ENCODE measurements around the gene SMIM44.
A peak's percentile ranks its signal among the peaks of the same experiment; 100 is the strongest.
"Not testable (repeated sequence)": the region's sequence is repeated elsewhere in the genome, so short reads cannot be mapped to it uniquely, and the experiment has no call there.

SMIM44 gene

GRCh38 chr19:3511506-3512251 is 28.4 kb upstream of the SMIM44 start:
- Mint-ChIP-seq H3K4me3 (no peak overlapping the region), H3K36me3 (peaks cover 21 to 24% of the 10 kb centered on the region in 2 donors), H3K9me3 (no peaks in the 10 kb centered on the region), H3K27ac (no peak overlapping the region), H3K4me1 (peaks cover 49 to 84% of the 10 kb centered on the region in 2 donors), H3K27me3 (no peaks in the 10 kb centered on the region)
- DNase-seq (no peak), ATAC-seq (replicated peaks) (no peak)

- Mint-ChIP-seq H3K27ac (no peak overlapping the region), H3K4me1 (peaks cover 43 to 76% of the 10 kb centered on the region in 2 donors), H3K36me3 (peaks cover 23% of the 10 kb centered on the region in 2 donors), H3K9me3 (no peaks in the 10 kb centered on the region), H3K27me3 (no peaks in the 10 kb centered on the region), H3K4me3 (no peak overlapping the region)
- no peak for DNase-seq
- ATAC-seq (replicated peaks) = no peak
Measured at GRCh38 chr19:3510727-3511126, 27.5 kb upstream of the SMIM44 start.

GRCh38 chr19:3509566-3509989 is 26.3 kb upstream of the SMIM44 start:
- no peak for DNase-seq
- no peaks in the 10 kb centered on the region for H3K9me3 Mint-ChIP-seq
- ATAC-seq (replicated peaks) = no peak
- peaks cover 23% of the 10 kb centered on the region in 2 donors for H3K36me3 Mint-ChIP-seq
- H3K4me3 Mint-ChIP-seq = peak overlapping the region in 1 of 2 donors; percentile 39
- H3K27me3 Mint-ChIP-seq = no peaks in the 10 kb centered on the region
- peak overlapping the region; percentile 63 for H3K27ac Mint-ChIP-seq
- peaks cover 44 to 69% of the 10 kb centered on the region in 2 donors for H3K4me1 Mint-ChIP-seq

- DNase-seq (no peak), ATAC-seq (replicated peaks) (no peak)
- Mint-ChIP-seq H3K27me3 (no peaks in the 10 kb centered on the region), H3K4me3 (peak overlapping the region in 1 of 2 donors; percentile 11), H3K4me1 (peaks cover 40 to 68% of the 10 kb centered on the region in 2 donors), H3K36me3 (peaks cover 23% of the 10 kb centered on the region in 2 donors), H3K9me3 (no peaks in the 10 kb centered on the region), H3K27ac (peak overlapping the region; percentile 57)
Measured at GRCh38 chr19:3508771-3509535, 25.7 kb upstream of the SMIM44 start.

- peak overlapping the region in 1 of 2 donors; percentile 11 for H3K4me3 Mint-ChIP-seq
- peaks cover 37 to 66% of the 10 kb centered on the region in 2 donors for H3K4me1 Mint-ChIP-seq
- H3K9me3 Mint-ChIP-seq; H3K27me3 Mint-ChIP-seq; ATAC-seq (replicated peaks); DNase-seq: not testable (repeated sequence)
- H3K27ac Mint-ChIP-seq = peak overlapping the region; percentile 31
- peaks cover 23% of the 10 kb centered on the region in 2 donors for H3K36me3 Mint-ChIP-seq
Measured at GRCh38 chr19:3508121-3508661, 24.9 kb upstream of the SMIM44 start.

GRCh38 chr19:3507371-3508120 is 24.3 kb upstream of the SMIM44 start:
- H3K4me3 Mint-ChIP-seq = peak overlapping the region; percentile 88

GRCh38 chr19:3506384-3507340 is 23.4 kb upstream of the SMIM44 start:
- DNase-seq (no peak), ATAC-seq (replicated peaks) (no peak)
- no peaks in the 10 kb centered on the region for H3K27me3 Mint-ChIP-seq
- peaks cover 33 to 56% of the 10 kb centered on the region in 2 donors for H3K4me1 Mint-ChIP-seq
- peak overlapping the region; percentile 88 to 96 for H3K4me3 Mint-ChIP-seq
- peaks cover 23% of the 10 kb centered on the region in 2 donors for H3K36me3 Mint-ChIP-seq
- H3K27ac Mint-ChIP-seq = peak overlapping the region; percentile 96
- H3K9me3 Mint-ChIP-seq = no peaks in the 10 kb centered on the region

More at GRCh38 chr19:3507371-3508120, 24.3 kb upstream of the SMIM44 start:
- no peak for ATAC-seq (replicated peaks)
- peaks cover 23% of the 10 kb centered on the region in 2 donors for H3K36me3 Mint-ChIP-seq
- DNase-seq = no peak
- no peaks in the 10 kb centered on the region for H3K9me3 Mint-ChIP-seq
- peak overlapping the region; percentile 96 for H3K27ac Mint-ChIP-seq
- H3K27me3 Mint-ChIP-seq = no peaks in the 10 kb centered on the region
- peaks cover 36 to 65% of the 10 kb centered on the region in 2 donors for H3K4me1 Mint-ChIP-seq

- Mint-ChIP-seq H3K9me3 (no peaks in the 10 kb centered on the region), H3K4me1 (peaks cover 36 to 54% of the 10 kb centered on the region in 2 donors), H3K27ac (peak within 1 kb of the TSS; percentile 97), H3K4me3 (peak within 1 kb of the TSS; percentile 88 to 96), H3K36me3 (peaks cover 19 to 20% of the 10 kb centered on the region in 2 donors), H3K27me3 (no peaks in the 10 kb centered on the region)
- DNase-seq (peak; percentile 99), ATAC-seq (replicated peaks) (peak; percentile 91 to 97)
Measured at GRCh38 chr19:3505598-3506383, 22.6 kb upstream of the SMIM44 start, which contains the start of gene FZR1. Gene FZR1 (plus strand): TSS chr19:3506311. CDS start chr19:3522990, 16,679 bp downstream.

- peaks cover 16% of the 10 kb centered on the region in 2 donors for H3K36me3 Mint-ChIP-seq
- no peaks in the 10 kb centered on the region for H3K27me3 Mint-ChIP-seq
- no peaks in the 10 kb centered on the region for H3K9me3 Mint-ChIP-seq
- DNase-seq (no peak), ATAC-seq (replicated peaks) (no peak)
- peak overlapping the region; percentile 88 to 96 for H3K4me3 Mint-ChIP-seq
- H3K4me1 Mint-ChIP-seq = peaks cover 33 to 52% of the 10 kb centered on the region in 2 donors
- peak overlapping the region; percentile 39 for H3K27ac Mint-ChIP-seq
Measured at GRCh38 chr19:3504735-3505134, 21.5 kb upstream of the SMIM44 start.

GRCh38 chr19:3503036-3503572 is 19.9 kb upstream of the SMIM44 start:
- Mint-ChIP-seq H3K4me1 (peaks cover 25 to 47% of the 10 kb centered on the region in 2 donors), H3K4me3 (no peak overlapping the region), H3K27ac (no peak overlapping the region), H3K36me3 (peaks cover 8 to 13% of the 10 kb centered on the region in 2 donors), H3K27me3 (no peaks in the 10 kb centered on the region), H3K9me3 (no peaks in the 10 kb centered on the region)
- DNase-seq (no peak), ATAC-seq (replicated peaks) (no peak)

GRCh38 chr19:3501780-3502179 is 18.5 kb upstream of the SMIM44 start:
- Mint-ChIP-seq H3K27ac (no peak overlapping the region), H3K4me3 (no peak overlapping the region), H3K9me3 (no peaks in the 10 kb centered on the region), H3K36me3 (peaks cover 6 to 20% of the 10 kb centered on the region in 2 donors), H3K27me3 (no peaks in the 10 kb centered on the region), H3K4me1 (peaks cover 20 to 41% of the 10 kb centered on the region in 2 donors)
- DNase-seq (no peak), ATAC-seq (replicated peaks) (no peak)

GRCh38 chr19:3500429-3501101 is 17.3 kb upstream of the SMIM44 start, which contains the start of gene DOHH:
Gene DOHH (minus strand): TSS chr19:3500674. CDS start chr19:3496814, 3,860 bp downstream.
- ATAC-seq (replicated peaks) = peak; percentile 92 to 93
- peak; percentile 96 for DNase-seq
- Mint-ChIP-seq H3K27me3 (no peaks in the 10 kb centered on the region), H3K27ac (peak within 1 kb of the TSS; percentile 100), H3K36me3 (peaks cover 9 to 25% of the 10 kb centered on the region in 2 donors), H3K4me3 (peak within 1 kb of the TSS; percentile 93 to 94), H3K9me3 (no peaks in the 10 kb centered on the region), H3K4me1 (peaks cover 17 to 38% of the 10 kb centered on the region in 2 donors)
